Cardiac muscle cell (in vitro differentiated cells and primary cell): ENCODE measurements around the gene SLC9A9. TPM values are rescaled to one million over a fixed set of nuclear protein-coding genes. Genes with fewer than 3 reads are reported as not detected.
A peak's percentile ranks its signal among the peaks of the same experiment; 100 is the strongest.

ENCODE experiments used
- DNase-seq, 2 donors: peaks; one replicate each; pipeline versions ENCODE4 v3.0.0 to v3.0.0-alpha.2; 2010 to 2017; ENCODE audit warnings: low read depth in 1 of 2, low spot score in 1 of 2
- H3K27ac ChIP-seq: fragments of 200-600 bp; sonication (generic); 2 replicates; pipeline ENCODE4 v1.5.1; 2016
- H3K27me3 ChIP-seq: fragments of 200-600 bp; sonication (generic); 2 replicates; pipeline ENCODE4 v1.6.0; 2016; ENCODE audit warnings: control low read depth
- H3K36me3 ChIP-seq: fragments of 200-600 bp; sonication (generic); 2 replicates; pipeline ENCODE4 v1.5.1; 2016; ENCODE audit warnings: control low read depth
- H3K4me1 ChIP-seq: fragments of 200-600 bp; sonication (generic); 2 replicates; pipeline ENCODE4 v1.8.1; 2017; ENCODE audit warnings: low read depth, mild to moderate bottlenecking, mixed run types
- H3K4me3 ChIP-seq: fragments of 200-600 bp; sonication (generic); 2 replicates; pipeline ENCODE4 v1.5.1; 2016; ENCODE audit warnings: mild to moderate bottlenecking
- H3K9me3 ChIP-seq: fragments of 200-600 bp; sonication (generic); 2 replicates; pipeline ENCODE4 v1.5.1; 2017; ENCODE audit warnings: low read depth, mild to moderate bottlenecking, control low read depth
- polyA plus RNA-seq: library from polyadenylated mRNA; unstranded; fragments of >200 nt; fragmentation: Nextera tagmentation; extraction: Ambion mirVana; gene quantifications from 2 replicates; pipeline ENCODE4 v1.2.1, GENCODE V29; 2016
- total RNA-seq: library from RNA; depleted of rRNA; stranded (reverse); fragments of >200 nt; gene quantifications from 2 replicates; pipeline ENCODE4 v1.2.3, GENCODE V29; 2016
- TF ChIP-seq, protein P1 (sequence below): IDR thresholded peaks from 2 replicates; pipeline ENCODE4 v1.5.1; 2012; ENCODE audit warnings: low read depth, mild to moderate bottlenecking, low read length

The SLC9A9 gene
- total and polyA plus RNA-seq, 2 experiments from 2014 or later, result 0.73 to 1.5 TPM

GRCh38 chr3:143737065-143737464 is 111.2 kb downstream of the SLC9A9 start:
- no peak for DNase-seq
- no peaks in the 10 kb centered on the region for H3K9me3 ChIP-seq
- TF ChIP-seq, protein P1, sequence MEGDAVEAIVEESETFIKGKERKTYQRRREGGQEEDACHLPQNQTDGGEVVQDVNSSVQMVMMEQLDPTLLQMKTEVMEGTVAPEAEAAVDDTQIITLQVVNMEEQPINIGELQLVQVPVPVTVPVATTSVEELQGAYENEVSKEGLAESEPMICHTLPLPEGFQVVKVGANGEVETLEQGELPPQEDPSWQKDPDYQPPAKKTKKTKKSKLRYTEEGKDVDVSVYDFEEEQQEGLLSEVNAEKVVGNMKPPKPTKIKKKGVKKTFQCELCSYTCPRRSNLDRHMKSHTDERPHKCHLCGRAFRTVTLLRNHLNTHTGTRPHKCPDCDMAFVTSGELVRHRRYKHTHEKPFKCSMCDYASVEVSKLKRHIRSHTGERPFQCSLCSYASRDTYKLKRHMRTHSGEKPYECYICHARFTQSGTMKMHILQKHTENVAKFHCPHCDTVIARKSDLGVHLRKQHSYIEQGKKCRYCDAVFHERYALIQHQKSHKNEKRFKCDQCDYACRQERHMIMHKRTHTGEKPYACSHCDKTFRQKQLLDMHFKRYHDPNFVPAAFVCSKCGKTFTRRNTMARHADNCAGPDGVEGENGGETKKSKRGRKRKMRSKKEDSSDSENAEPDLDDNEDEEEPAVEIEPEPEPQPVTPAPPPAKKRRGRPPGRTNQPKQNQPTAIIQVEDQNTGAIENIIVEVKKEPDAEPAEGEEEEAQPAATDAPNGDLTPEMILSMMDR, result no peak
- H3K4me3 ChIP-seq, result no peak overlapping the region
- no peaks in the 10 kb centered on the region for H3K36me3 ChIP-seq
- H3K27ac ChIP-seq, result no peak overlapping the region
- H3K4me1 ChIP-seq, result no peaks in the 10 kb centered on the region
- H3K27me3 ChIP-seq, result no peaks in the 10 kb centered on the region

DNA sequence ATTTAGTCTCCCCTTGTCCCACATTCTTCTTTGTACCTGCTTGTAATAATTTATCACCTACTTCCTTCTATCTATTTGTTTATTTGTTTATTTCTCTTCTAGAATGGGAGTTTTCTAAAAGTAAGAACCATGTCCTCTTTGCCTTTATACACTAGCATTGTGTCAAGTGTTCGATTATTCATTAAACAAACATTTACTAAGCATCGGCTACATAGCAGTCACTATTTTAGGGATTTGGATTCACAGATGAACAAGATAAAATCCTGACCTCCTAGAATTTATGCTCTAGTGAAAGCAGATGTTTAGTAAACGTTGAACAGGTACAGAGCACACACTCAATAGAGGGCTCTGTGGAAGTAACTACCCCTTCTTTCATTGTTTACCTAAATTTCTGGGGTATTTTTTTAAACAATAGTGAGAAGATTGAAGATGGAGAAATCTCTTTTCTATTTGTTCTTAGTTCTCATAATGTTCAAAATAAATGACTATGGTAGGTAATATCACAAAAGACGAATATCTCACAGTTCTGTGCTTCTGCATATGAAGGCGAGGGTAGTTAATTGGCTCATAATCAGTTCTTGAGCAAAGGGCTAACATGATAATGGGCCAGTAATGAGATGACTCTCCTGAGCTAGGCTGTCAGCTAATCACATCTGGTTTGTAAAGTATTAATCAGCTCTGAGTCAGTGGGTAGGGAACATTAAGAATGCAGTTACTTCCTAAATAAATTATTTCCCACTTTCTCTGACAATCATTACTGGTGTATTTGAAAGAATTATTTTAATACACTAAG is 111.9 kb downstream of the SLC9A9 start:
- H3K4me1 ChIP-seq, result no peaks in the 10 kb centered on the region
- no peak overlapping the region for H3K27ac ChIP-seq
- peak in 1 of 2 donors; percentile 13 for DNase-seq
- no peak overlapping the region for H3K4me3 ChIP-seq
- H3K9me3 ChIP-seq, result no peaks in the 10 kb centered on the region
- H3K27me3 ChIP-seq, result no peaks in the 10 kb centered on the region
- no peaks in the 10 kb centered on the region for H3K36me3 ChIP-seq
- TF ChIP-seq, protein P1, result no peak

- H3K27ac ChIP-seq, result no peak overlapping the region
- H3K27me3 ChIP-seq, result no peaks in the 10 kb centered on the region
- no peak overlapping the region for H3K4me3 ChIP-seq
- TF ChIP-seq, protein P1, result no peak
- H3K36me3 ChIP-seq, result no peaks in the 10 kb centered on the region
- DNase-seq, result no peak
- no peaks in the 10 kb centered on the region for H3K4me1 ChIP-seq
- H3K9me3 ChIP-seq, result no peaks in the 10 kb centered on the region
These were observed 116.5 kb downstream of the SLC9A9 start for GRCh38 chr3:143731776-143732175.

DNA sequence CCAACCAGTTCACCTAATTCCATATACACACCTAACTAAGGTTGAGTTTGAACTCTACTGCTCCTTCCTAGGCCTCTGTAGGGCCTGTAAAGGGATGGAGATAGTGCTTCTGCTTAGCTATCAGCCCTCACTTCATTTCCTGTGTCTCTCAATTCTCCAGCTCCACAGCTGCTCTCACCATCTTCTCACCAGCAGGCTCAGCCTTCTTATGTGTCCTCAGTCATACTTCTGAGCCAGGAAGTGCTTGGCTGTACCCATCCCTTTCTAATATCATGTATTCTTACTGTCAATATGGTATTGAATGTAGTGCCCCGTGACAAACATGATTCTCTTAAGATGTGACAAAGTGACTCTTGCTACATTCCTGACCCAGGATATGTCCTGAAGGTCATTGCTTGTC is 116.9 kb downstream of the SLC9A9 start:
- H3K4me3 ChIP-seq, result no peak overlapping the region
- no peak for DNase-seq
- H3K36me3 ChIP-seq, result no peaks in the 10 kb centered on the region
- H3K4me1 ChIP-seq, result no peaks in the 10 kb centered on the region
- no peaks in the 10 kb centered on the region for H3K27me3 ChIP-seq
- no peaks in the 10 kb centered on the region for H3K9me3 ChIP-seq
- H3K27ac ChIP-seq, result no peak overlapping the region
- TF ChIP-seq, protein P1, result no peak

DNA sequence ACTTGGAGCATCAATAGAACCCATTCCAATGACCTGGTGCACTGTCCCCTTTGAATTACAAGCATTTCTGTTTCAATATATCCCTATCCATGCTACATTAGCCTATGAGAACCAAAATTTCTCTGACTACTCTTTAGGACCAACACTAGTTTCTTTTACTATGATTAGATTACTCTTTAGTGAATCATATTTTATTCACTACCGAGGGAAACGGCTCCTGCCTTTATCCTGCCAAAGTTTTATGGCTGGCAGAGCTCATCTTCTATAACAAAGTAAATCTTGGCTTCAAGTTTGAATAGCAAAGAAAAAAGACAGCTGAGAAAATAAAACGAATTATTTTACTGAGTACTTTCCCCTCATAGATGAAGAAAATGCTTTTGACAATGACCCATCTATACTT is 120.9 kb downstream of the SLC9A9 start:
- Histone ChIP-seq H3K4me3 (no peak overlapping the region), H3K9me3 (no peaks in the 10 kb centered on the region), H3K4me1 (no peaks in the 10 kb centered on the region), H3K27me3 (no peaks in the 10 kb centered on the region), H3K36me3 (no peaks in the 10 kb centered on the region), H3K27ac (no peak overlapping the region)
- TF ChIP-seq, protein P1, result no peak
- DNase-seq, result no peak
